Fibroblast of pulmonary artery (primary cell): ENCODE results near the gene HEBP2.

Source experiments
- DNase-seq: peaks from one replicate; pipeline ENCODE4 v3.0.0-alpha.2; 2010; ENCODE audit warnings: low read depth
- H3K4me3 ChIP-seq: replicated peaks from 2 replicates; pipeline ENCODE4 v1.5.1; 2011; ENCODE audit warnings: low read depth, mild to moderate bottlenecking, control low read depth, low read length, moderate library complexity
- CTCF ChIP-seq: IDR thresholded peaks from 2 replicates; pipeline ENCODE4 v1.5.1; 2011; ENCODE audit warnings: mild to moderate bottlenecking, control low read depth, low read length, inconsistent platforms; ENCODE audit errors: missing control alignments

HEBP2 gene

DNA sequence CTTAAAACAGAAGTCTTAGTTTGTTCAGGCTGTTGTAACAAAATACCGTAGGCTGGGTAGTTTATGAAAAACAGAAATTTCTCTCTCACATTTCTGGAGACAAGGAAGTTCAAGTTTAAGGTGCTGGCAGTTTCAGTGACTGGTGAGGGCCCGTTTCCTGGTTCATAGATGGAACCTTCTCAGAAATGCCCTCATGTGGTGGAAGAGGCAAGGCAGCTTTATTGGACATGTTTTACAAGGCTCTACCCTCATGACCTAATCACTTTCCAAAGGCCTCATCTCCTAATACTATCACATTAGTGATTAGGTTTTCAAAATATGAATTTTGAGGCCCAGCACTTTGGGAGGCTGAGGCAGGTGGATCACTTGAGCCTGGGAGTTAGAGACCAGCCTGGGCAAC, 2.4 kb downstream of the HEBP2 start:
- no peak overlapping the region for H3K4me3 ChIP-seq
- no peak for TF ChIP-seq CTCF
- DNase-seq = no peak

- H3K4me3 ChIP-seq = no peak overlapping the region
- TF ChIP-seq CTCF = no peak
- DNase-seq = peak; percentile 84
Measured at GRCh38 chr6:138410048-138410735, 6.2 kb downstream of the HEBP2 start.

GRCh38 chr6:138410972-138411880, 7.2 kb downstream of the HEBP2 start:
- no peak overlapping the region for H3K4me3 ChIP-seq
- no peak for TF ChIP-seq CTCF
- DNase-seq = peak; percentile 51

DNA sequence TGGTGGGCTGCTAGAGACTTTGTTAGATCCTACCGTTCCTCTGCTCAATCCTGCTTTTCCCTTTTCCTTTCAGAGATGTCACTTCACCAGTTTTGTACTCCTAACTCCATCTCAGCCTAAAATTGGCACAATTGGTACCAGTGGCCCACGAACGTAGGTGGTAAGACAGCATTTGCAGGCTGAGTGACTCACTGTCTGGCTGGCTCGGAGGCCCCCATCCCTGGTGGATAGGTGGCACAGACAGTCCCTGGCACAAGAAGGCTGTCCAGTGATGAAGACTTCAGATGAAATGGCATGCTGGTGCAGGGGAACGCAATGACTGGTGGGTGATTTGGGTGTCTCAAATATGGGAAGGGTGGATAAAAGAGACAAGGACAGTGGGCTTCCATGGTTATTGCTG, 11.1 kb downstream of the HEBP2 start:
- no peak for DNase-seq
- H3K4me3 ChIP-seq = no peak overlapping the region
- TF ChIP-seq CTCF = no peak

DNA sequence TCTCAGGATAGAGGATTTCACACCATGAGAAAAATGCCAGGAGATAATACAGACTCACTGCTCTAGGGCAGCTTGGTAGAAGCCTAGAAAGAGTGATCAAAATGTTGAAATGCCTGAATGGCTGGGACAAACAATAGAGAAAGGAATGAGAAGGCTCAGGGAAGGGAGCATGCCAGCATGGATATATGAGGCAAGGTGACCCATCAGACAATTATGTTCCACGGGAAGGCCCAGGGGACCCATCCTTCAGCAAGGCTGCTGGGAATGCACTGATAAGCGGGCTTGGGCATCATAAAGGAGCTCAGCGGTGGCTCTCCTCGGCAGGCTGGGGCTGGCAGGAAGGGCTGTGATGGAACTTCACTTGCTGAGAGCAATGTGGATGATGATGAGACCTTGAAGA, 12.2 kb downstream of the HEBP2 start:
- no peak for TF ChIP-seq CTCF
- no peak for DNase-seq
- H3K4me3 ChIP-seq = no peak overlapping the region

- no peak for DNase-seq
- no peak overlapping the region for H3K4me3 ChIP-seq
- TF ChIP-seq CTCF = no peak
Measured at GRCh38 chr6:138417493-138418117, 13.6 kb downstream of the HEBP2 start.
